Measurements from ENCODE around the gene BANF1. TPM values are rescaled to one million over a fixed set of nuclear protein-coding genes. Genes with fewer than 3 reads are reported as not detected.

The BANF1 gene
- total and polyA plus RNA-seq, 10 of the 15 experiments (the other 5 are each of a cell fraction or from before 2014, with no cell fraction given), result 99.0 to 574 (median 297) TPM

GRCh38 chr11:66014804-66015453 lies 12.6 kb downstream of the BANF1 start:
- DNase-seq (ENCODE audit: low read depth, low spot score) (no peak), ATAC-seq (no peak), FAIRE-seq (no peak)
- intact Hi-C loops (cut with micrococcal nuclease; ENCODE audit: unreplicated experiment) (no loop called here), in situ Hi-C loops (cut with MboI) (no loop called here)
- H2AFZ ChIP-seq (ENCODE audit: control insufficient read depth, low read depth, low read length), result no peak overlapping the region
- 71% methylated on average over 6 of the region's 6 CpGs for WGBS (ENCODE audit: insufficient coverage, insufficient replicate concordance, low lambda C conversion rate, missing lambda C conversion rate)
- no peak overlapping the region for H3K4me3 ChIP-seq
- H3K4me1 ChIP-seq (ENCODE audit: control insufficient read depth, insufficient read depth, low read length), result no peaks in the 10 kb centered on the region
- H3K36me3 ChIP-seq (ENCODE audit: control insufficient read depth in 2 of 2, insufficient read depth in 2 of 2, low read length in 1 of 2), result no peaks in the 10 kb centered on the region
- no TSS peak for BruUV-seq (replicated peaks)
- H3K9me3 ChIP-seq (replicated peaks; ENCODE audit: control insufficient read depth, insufficient read depth, low read length), result no peaks in the 10 kb centered on the region
- H3K27me3 ChIP-seq (replicated peaks in 1 of 2; ENCODE audit: control insufficient read depth in 2 of 2, insufficient read depth in 2 of 2, low read length in 1 of 2), result peaks cover 3 to 7% of the 10 kb centered on the region in 2 experiments
- RAD21 ChIA-PET (ENCODE audit: unreplicated experiment), result no interaction called here
- H4K20me1 ChIP-seq (ENCODE audit: control insufficient read depth, insufficient read depth), result no peaks in the 10 kb centered on the region
- POLR2A ChIA-PET, result interaction anchor here (0.6 kb wide), 1 partner anchor 24 kb away, joined by 3 read pairs; no protein-coding TSS in a partner anchor
- SMC1A ChIA-PET (ENCODE audit: uncharacterized antibody, unreplicated experiment), result no interaction called here
- no peak overlapping the region for H3K27ac ChIP-seq (ENCODE audit: control insufficient read depth, insufficient read depth)
- H3K79me2 ChIP-seq (ENCODE audit: control insufficient read depth, insufficient read depth, low read length), result no peaks in the 10 kb centered on the region
- H3K9ac ChIP-seq (ENCODE audit: control insufficient read depth, insufficient read depth, low read length), result no peak overlapping the region
- CTCF ChIA-PET, result no interaction called here
- no peak overlapping the region for H3K4me2 ChIP-seq (ENCODE audit: control insufficient read depth, insufficient read depth)
- TF ChIP-seq PML (IDR thresholded peaks at IDR 0.05; ENCODE audit: low read length), result no peak
- no peak for TF ChIP-seq SMAD5 (IDR thresholded peaks at IDR 0.05; ENCODE audit: low read depth)
- TF ChIP-seq ZSCAN29 (IDR thresholded peaks at IDR 0.05), result no peak
- TF ChIP-seq BCL3 (IDR thresholded peaks at IDR 0.05; ENCODE audit: borderline replicate concordance, insufficient read depth, low read depth, low read length, poor library complexity, severe bottlenecking), result no peak
- no peak for TF ChIP-seq HDAC2 (IDR thresholded peaks at IDR 0.05)
- TF ChIP-seq ZNF274 (IDR thresholded peaks at IDR 0.05; ENCODE audit: insufficient read depth, insufficient read length), result no peak
- no peak for TF ChIP-seq BACH1 (IDR thresholded peaks at IDR 0.05; ENCODE audit: borderline replicate concordance)
- no peak for TF ChIP-seq SUZ12 (IDR thresholded peaks at IDR 0.05; ENCODE audit: unreplicated experiment)
- no peak for TF ChIP-seq IKZF2 (IDR thresholded peaks at IDR 0.05)
- TF ChIP-seq STAT3 (IDR thresholded peaks at IDR 0.05; ENCODE audit: low read depth, low read length), result no peak
- no peak for TF ChIP-seq SKIL (IDR thresholded peaks at IDR 0.05; ENCODE audit: low read depth, poor library complexity, severe bottlenecking)
- no peak for TF ChIP-seq SREBF1 (IDR thresholded peaks at IDR 0.05; ENCODE audit: low read length)
- no peak for TF ChIP-seq RFX5 (IDR thresholded peaks at IDR 0.05; ENCODE audit: low read depth, low read length)
- TF ChIP-seq JUNB (IDR thresholded peaks at IDR 0.05), result no peak
- TF ChIP-seq TBL1XR1 (IDR thresholded peaks at IDR 0.05; ENCODE audit: low read depth, low read length), result no peak
- no peak for TF ChIP-seq ZNF24 (IDR thresholded peaks at IDR 0.05)
- no peak for TF ChIP-seq CHD2 (IDR thresholded peaks at IDR 0.05; ENCODE audit: borderline replicate concordance, low read depth, low read length)
- TF ChIP-seq ESRRA (IDR thresholded peaks at IDR 0.05; ENCODE audit: low read length), result no peak
